Measurements from ENCODE around the gene PHGDH. TPM values are rescaled to one million over a fixed set of nuclear protein-coding genes. Genes with fewer than 3 reads are reported as not detected.

PHGDH gene
- total RNA-seq, 2 experiments from 2014 or later: 307 to 322 TPM

GRCh38 chr1:119676571-119677206 lies 35.0 kb upstream of the PHGDH start:
- ChIA-PET POLR2A (no interaction called here), CTCF (interaction anchor here (0.8 to 11.4 kb wide), 13 partner anchors 10 to 389 kb away, joined by 3 to 250 read pairs (median 4); no protein-coding TSS in a partner anchor)
- ATAC-seq (no peak), DNase-seq (no peak)
- Mint-ChIP-seq H3K4me1 (ENCODE audit: low read depth) (peaks cover 4% of the 10 kb centered on the region), H3K9me3 (no peaks in the 10 kb centered on the region), H3K27ac (no peak overlapping the region), H3K4me3 (no peak overlapping the region), H3K27me3 (peaks cover 4% of the 10 kb centered on the region), H3K36me3 (ENCODE audit: low read depth) (no peaks in the 10 kb centered on the region)
- intact Hi-C loops (cut with micrococcal nuclease): loop anchor here (5.0 kb wide), 1 partner anchor 64 kb away; no protein-coding TSS in a partner anchor
- TF ChIP-seq CTCF (IDR thresholded peaks at IDR 0.05): no peak

DNA sequence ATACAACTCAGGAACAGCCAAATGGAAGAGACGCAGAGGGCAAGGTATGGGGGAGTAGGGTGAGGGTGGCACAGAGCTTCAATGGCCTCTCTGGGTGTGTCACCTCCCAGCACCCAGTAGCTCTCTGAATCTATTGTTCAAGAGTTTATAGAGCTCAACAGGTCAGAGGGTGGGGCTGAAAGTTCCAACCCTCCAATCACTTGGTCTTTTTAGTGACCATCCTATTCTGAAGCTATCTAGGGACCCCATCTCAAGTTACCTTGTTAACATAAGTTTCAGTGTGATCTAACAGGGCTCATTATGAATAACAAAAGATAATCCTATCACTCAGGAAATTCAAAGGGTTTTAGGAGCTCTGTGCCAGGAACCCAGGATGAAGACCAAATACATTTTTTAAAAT lies 32.5 kb upstream of the PHGDH start:
- Mint-ChIP-seq H3K36me3 (ENCODE audit: low read depth) (no peaks in the 10 kb centered on the region), H3K4me3 (no peak overlapping the region), H3K4me1 (ENCODE audit: low read depth) (peaks cover 4% of the 10 kb centered on the region), H3K27ac (no peak overlapping the region), H3K27me3 (peaks cover 2% of the 10 kb centered on the region), H3K9me3 (no peaks in the 10 kb centered on the region)
- DNase-seq (no peak), ATAC-seq (no peak)
- intact Hi-C loops (cut with micrococcal nuclease): loop anchor here (5.0 kb wide), 1 partner anchor 67 kb away; no protein-coding TSS in a partner anchor
- no peak for TF ChIP-seq CTCF (IDR thresholded peaks at IDR 0.05)
- ChIA-PET CTCF (interaction anchor here (1.0 to 11.4 kb wide), 2 partner anchors 65 to 404 kb away, joined by 3 to 250 read pairs; no protein-coding TSS in a partner anchor), POLR2A (no interaction called here)

DNA sequence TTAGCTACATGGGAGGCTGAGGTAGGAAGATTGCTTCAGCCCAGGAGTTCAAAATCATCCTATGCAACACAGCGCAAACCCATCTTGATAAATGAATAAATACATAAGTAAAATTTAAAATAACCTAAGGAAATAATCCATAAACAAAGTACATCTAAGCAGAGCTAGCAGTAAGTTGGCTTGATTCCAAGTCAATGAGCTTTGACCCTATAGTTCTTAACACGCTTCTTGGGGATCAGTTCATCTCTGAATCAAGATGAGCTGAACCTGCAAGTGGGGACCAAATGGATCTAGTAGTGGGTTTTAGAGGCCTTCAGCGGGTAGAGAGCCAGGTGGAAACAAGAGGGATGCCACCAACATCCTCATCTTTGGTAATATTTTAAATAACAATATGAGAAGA lies 31.5 kb upstream of the PHGDH start:
- Mint-ChIP-seq H3K9me3 (no peaks in the 10 kb centered on the region), H3K4me3 (no peak overlapping the region), H3K36me3 (ENCODE audit: low read depth) (no peaks in the 10 kb centered on the region), H3K4me1 (ENCODE audit: low read depth) (peaks cover 4% of the 10 kb centered on the region), H3K27ac (no peak overlapping the region), H3K27me3 (peaks cover 2% of the 10 kb centered on the region)
- intact Hi-C loops (cut with micrococcal nuclease): no loop called here
- ATAC-seq (no peak), DNase-seq (no peak)
- TF ChIP-seq CTCF (IDR thresholded peaks at IDR 0.05): no peak
- ChIA-PET CTCF (interaction anchor here (11.4 kb wide), 1 partner anchor 66 kb away, joined by 250 read pairs; no protein-coding TSS in a partner anchor), POLR2A (no interaction called here)

GRCh38 chr1:119680723-119681122 lies 31.0 kb upstream of the PHGDH start:
- DNase-seq: no peak
- H3K27ac Mint-ChIP-seq: no peak overlapping the region
- CTCF ChIA-PET: interaction anchor here (11.4 kb wide), 1 partner anchor 67 kb away, joined by 250 read pairs; no protein-coding TSS in a partner anchor

More at GRCh38 chr1:119680723-119681122, 31.0 kb upstream of the PHGDH start:
- no peaks in the 10 kb centered on the region for H3K9me3 Mint-ChIP-seq
- intact Hi-C loops (cut with micrococcal nuclease): no loop called here
- POLR2A ChIA-PET: no interaction called here
- no peak for TF ChIP-seq CTCF (IDR thresholded peaks at IDR 0.05)
- no peak for ATAC-seq
- H3K4me3 Mint-ChIP-seq: no peak overlapping the region
- no peaks in the 10 kb centered on the region for H3K36me3 Mint-ChIP-seq (ENCODE audit: low read depth)
- peaks cover under 1% of the 10 kb centered on the region for H3K4me1 Mint-ChIP-seq (ENCODE audit: low read depth)
- peaks cover 2% of the 10 kb centered on the region for H3K27me3 Mint-ChIP-seq
